Measurements from ENCODE around the gene DCLRE1C.
"Not testable (repeated sequence)": the region's sequence is repeated elsewhere in the genome, so short reads cannot be mapped to it uniquely, and the experiment has no call there.

DCLRE1C gene

GRCh38 chr10:14942950-14943338 is 11.0 kb downstream of the DCLRE1C start:
- DNase-seq, result not testable (repeated sequence)

GRCh38 chr10:14942147-14942949 is 11.5 kb downstream of the DCLRE1C start:
- DNase-seq, result not testable (repeated sequence)

DNA sequence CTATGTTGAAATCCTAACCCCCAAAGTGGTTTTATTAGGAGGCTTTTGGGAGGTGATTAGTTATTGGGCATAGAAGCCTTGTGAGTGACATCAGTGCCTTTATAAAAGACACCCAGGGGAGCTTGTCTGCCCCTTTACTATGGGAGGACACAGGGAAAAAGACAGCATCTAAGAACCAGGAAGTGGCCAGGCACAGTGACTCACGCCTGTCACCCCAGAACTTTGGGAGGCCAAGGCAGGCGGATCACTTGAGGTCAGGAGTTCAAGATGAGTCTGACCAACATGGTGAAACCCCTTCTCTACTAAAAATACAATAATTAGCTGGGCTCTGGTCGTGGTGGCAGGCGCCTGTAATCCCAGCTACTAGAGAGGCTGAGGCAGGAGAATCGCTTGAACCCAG is 14.9 kb downstream of the DCLRE1C start:
- DNase-seq, result not testable (repeated sequence)

GRCh38 chr10:14936584-14936983 is 17.3 kb downstream of the DCLRE1C start:
- no peak for DNase-seq

DNA sequence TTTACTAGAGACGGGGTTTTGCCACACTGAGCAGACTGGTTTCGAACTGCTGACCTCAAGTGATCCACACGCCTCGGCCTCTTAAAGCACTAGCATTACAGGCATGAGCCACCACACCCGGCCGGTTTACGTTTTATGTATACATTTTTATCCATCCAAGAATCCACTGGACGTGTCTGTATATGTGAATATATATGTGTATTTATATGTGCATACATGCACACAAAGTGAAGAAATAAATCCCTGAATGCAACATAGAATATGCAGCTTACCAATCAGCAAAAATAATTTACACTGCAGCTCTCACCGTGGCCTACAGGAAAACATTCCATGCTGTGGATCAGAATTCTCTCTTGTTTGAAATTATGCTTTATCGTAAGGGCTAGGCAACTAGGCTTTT is 23.3 kb downstream of the DCLRE1C start:
- no peak for DNase-seq

GRCh38 chr10:14926722-14927416 is 27.0 kb downstream of the DCLRE1C start:
- DNase-seq, result no peak

- no peak for DNase-seq
Observed at GRCh38 chr10:14926061-14926470, 27.8 kb downstream of the DCLRE1C start.

DNA sequence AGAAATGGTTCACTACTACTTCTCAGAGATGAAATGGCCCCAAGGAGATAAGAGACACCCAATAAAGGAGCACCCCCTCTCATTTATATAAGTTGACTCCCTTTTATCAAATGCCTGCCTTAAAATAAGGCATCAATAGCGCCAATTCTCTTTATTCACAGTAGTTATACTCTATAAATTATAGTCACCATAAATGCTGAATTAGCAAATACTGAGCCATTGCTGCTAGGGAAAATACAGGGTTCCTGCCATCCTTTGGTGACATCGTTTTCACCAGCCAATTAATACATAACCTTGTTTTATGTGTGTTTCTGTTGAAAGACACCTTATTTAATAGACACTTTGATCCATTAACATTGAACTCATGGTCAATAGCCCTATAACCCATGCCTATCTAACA is 28.6 kb downstream of the DCLRE1C start:
- DNase-seq, result no peak

GRCh38 chr10:14924013-14924412 is 29.9 kb downstream of the DCLRE1C start:
- DNase-seq, result no peak

DNA sequence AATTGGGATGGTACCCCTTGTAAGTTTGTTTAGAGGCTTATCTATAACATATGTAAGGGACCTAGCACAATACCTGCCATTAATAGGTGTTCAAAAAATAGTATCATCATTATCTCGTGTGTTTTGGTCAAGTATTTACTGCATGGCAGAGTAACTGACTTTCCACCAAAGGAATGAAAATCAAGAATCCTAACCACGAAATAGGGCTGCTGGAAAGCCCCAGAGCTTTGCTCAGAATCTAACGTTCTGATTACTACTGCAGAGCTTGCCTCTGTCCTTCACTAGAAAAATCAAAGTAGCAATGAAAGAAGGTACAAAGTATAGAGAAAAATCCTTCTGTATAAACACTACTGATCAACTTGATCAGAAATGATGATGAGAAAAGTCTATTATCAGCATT is 34.9 kb downstream of the DCLRE1C start:
- no peak for DNase-seq

GRCh38 chr10:14917827-14918226 is 36.1 kb downstream of the DCLRE1C start:
- DNase-seq, result no peak

DNA sequence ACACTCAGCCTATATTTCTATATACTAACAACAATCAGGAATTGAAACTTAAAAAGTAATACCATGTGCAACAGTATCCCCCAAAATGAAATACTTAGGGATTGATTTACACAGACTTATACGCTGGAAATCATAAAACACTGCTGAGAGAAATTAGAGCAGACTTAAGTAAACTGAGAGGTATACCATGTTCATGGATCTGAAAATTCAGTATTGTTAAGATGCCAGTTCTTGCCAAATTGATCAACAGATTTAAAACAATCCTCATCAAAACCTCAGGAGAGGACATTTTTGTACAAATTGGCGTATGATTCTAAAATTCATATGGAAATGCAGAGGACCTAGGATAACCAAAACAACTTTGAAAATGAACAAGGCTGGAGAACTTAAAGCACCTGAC is 37.3 kb downstream of the DCLRE1C start:
- no peak for DNase-seq

DNA sequence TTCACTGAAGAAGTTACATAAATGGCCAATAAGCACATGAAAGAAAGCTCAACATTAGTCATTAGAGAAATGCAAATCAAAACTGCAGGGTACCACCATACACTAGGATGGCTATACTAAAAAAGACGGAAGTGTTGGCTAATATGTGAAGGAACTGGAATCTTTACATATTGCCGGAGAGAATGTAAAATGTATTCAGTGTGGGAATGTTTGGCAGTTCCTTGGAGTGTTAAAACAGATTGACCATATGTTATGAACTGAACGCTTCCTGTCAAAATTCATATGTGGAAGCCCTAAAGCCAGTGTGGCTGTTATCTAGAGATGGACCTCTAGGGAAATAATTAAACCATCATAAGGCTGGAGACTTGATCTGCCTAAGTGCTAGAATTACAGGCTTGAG is 42.1 kb downstream of the DCLRE1C start:
- DNase-seq, result no peak

DNA sequence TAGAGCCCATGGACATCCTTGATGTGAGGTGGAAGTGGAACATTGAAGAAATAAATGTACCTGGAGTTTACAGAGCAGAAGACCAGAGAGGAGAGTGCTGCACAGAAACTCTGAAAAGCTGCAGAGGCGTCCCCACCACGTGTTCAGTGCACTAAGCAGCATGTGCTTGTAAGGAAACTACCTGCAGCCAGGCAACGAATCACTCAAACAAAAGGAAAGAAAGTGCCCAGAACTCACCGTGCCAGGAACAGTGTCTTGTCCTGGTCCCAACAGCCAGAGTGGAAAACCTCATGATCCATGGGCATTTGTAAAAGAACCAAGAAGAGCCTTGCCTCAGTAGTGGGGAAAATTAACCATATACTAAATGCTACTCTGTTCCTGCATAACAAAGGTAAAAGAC is 42.9 kb downstream of the DCLRE1C start:
- no peak for DNase-seq

DNA sequence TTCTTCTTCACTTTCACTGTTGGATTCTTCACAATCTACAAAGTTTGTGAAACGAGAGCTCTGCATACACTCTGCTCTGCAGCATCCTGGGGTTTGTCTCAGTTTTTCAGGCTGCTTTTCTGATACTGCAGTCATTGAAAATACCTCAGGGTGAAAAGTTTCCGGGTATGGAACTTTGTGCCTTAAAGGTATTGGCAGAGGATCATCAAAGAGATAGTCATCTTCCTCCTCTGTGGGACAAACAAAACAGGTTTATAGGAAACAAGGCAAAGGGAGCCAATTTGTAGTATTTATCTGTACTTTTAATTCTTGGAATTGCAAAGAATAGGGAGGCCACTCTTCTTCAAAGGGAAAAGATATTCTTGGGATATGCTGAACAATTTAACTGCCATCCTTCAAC is 44.8 kb downstream of the DCLRE1C start:
- DNase-seq, result no peak

- DNase-seq, result not testable (repeated sequence)
Observed at GRCh38 chr10:14907591-14907990, 46.3 kb downstream of the DCLRE1C start.

- DNase-seq, result no peak
Observed at GRCh38 chr10:14906765-14907164, 47.1 kb downstream of the DCLRE1C start.

- DNase-seq, result no peak
Observed at GRCh38 chr10:14905890-14906289, 48.0 kb downstream of the DCLRE1C start.

- no peak for DNase-seq
Observed at GRCh38 chr10:14904864-14905263, 49.0 kb downstream of the DCLRE1C start.

DNA sequence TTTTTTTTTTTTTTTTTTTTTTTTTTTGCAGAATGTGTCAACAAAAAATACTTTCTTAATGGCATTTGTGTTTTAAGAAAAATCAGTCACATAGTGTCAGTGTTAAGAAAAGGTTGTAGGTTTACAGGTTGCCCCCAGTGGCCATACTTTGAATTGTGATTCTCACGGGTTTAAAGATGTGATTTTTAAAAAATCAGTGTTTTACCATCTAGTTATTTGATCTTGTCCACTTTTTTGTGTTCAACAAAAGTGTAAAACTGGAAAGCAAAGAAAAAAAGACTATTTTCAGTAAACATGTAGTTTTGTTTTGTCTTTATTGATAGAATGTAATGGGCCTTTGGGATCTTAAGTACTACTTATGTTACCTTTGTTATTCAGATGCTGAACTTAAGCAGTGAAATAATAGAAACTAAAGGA is 49.6 kb downstream of the DCLRE1C start:
- no peak for DNase-seq

- no peak for DNase-seq
Observed at GRCh38 chr10:14891151-14891550, 62.7 kb downstream of the DCLRE1C start.

- DNase-seq, result no peak
Observed at GRCh38 chr10:14889318-14889717, 64.6 kb downstream of the DCLRE1C start.

DNA sequence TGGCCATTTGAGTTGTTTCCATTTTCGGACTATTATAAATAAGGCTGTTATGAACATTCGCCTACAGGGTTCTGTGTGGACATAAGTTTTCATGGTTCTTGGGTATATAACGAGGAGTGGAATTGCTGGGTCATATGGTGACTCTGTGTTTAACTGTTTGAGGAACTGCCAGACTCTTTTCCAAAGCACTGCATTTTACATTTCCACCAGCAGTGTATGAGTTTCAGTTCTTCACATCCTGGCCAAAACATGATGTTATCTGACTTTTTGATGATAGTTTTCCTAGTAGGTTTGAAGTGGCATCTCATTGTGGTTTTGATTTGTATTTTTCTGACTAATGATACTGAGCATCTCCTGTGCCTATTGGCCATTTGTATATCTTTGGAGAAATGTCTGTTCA is 69.8 kb downstream of the DCLRE1C start:
- no peak for DNase-seq

- no peak for DNase-seq
Observed at GRCh38 chr10:14880229-14880628, 73.7 kb downstream of the DCLRE1C start.

DNA sequence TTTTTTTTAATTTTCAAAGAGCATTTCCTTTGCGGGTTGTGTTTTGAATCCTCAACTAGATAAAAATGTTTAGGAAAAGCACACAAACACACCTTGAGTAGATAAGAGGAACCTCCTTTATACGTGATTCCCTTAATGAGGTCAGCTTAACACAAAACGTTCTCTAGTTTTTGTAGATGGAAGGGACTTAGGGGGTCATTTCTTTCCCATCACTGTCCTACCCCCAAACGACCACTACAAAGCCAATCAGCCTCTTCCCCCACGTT is 74.0 kb downstream of the DCLRE1C start:
- no peak for DNase-seq
